ENCODE results near the gene ACTL6B.

DNA sequence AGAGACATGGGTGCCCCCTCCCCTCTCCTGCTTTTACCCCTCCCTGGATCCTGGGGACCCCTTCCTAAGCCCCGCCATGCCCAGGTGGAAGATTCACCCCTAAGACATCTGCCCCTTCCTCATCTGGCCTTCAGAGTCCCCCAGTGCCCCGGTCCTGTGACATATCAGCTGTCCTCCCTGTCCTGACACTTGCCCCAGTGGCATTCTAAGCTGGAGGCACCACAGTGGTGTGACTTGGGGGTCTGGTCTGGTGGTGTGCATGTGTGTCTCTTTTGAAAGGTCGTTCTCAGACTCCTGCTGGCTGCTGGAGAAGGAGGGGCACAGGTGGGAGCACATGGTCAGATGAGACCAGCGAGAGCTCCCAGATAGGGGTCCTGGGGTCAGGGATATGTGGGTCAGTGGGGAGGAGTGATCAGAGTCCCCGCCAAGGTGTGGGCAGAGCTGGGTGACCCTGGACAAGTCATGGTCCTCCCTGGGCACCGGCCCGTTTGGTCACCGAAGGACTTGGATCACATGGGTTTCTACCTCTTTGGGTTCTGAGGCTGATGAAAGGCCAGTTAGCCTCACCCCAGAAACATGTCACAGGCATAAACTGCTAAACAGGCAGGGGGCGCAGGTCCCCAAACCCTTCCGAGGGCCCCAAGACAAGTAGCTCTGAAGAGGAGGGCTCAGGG, 14.3 kb downstream of the ACTL6B start:
- TF ChIP-seq TARDBP (IDR thresholded peaks at IDR 0.05) (no peak), L3MBTL2 (conservative IDR thresholded peaks at IDR 0.05) (no peak), HDGF (IDR thresholded peaks at IDR 0.05; ENCODE audit: borderline replicate concordance) (no peak), SUZ12 (IDR thresholded peaks at IDR 0.05) (no peak), FOXM1 (IDR thresholded peaks at IDR 0.05; ENCODE audit: borderline replicate concordance) (no peak)
- TF ChIP-seq, protein P1, sequence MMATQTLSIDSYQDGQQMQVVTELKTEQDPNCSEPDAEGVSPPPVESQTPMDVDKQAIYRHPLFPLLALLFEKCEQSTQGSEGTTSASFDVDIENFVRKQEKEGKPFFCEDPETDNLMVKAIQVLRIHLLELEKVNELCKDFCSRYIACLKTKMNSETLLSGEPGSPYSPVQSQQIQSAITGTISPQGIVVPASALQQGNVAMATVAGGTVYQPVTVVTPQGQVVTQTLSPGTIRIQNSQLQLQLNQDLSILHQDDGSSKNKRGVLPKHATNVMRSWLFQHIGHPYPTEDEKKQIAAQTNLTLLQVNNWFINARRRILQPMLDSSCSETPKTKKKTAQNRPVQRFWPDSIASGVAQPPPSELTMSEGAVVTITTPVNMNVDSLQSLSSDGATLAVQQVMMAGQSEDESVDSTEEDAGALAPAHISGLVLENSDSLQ (IDR thresholded peaks at IDR 0.05): no peak

All from HEK293T (cell line).